ENCODE data around the gene SGCE. TPM values are rescaled to one million over a fixed set of nuclear protein-coding genes. Genes with fewer than 3 reads are reported as not detected.

Gene SGCE
- total and polyA plus RNA-seq, 2 experiments from 2014 or later: 77.6 to 114 TPM

DNA sequence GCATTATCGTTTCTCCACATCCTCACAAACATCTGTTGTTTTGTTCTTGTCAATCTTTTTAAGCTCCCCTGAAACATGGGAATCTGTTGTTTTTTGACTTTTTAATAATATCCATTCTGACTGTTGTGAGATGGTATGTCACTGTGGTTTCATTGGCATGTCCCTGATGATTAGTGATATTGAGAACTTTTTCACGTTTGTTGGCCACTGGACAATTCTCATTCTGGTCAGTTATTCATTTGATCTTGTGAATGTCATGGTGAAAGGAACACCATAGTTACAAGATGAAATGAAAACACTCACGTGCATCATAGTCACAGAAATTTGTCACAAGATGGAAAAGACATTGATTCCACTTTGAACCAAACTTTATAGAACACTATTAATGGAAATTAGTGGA is 20.5 kb upstream of the SGCE start:
- H3K27me3 ChIP-seq: no peaks in the 10 kb centered on the region
- H3K4me2 ChIP-seq: no peak overlapping the region
- no peak for DNase-seq (ENCODE audit: low spot score)
- no peaks in the 10 kb centered on the region for H3K79me2 ChIP-seq
- H3K4me1 ChIP-seq (ENCODE audit: insufficient read depth): no peaks in the 10 kb centered on the region
- H3K9me3 ChIP-seq (ENCODE audit: low read depth): no peaks in the 10 kb centered on the region
- H3K36me3 ChIP-seq (replicated peaks; ENCODE audit: insufficient read depth, low read depth): no peaks in the 10 kb centered on the region
- no peak overlapping the region for H3K4me3 ChIP-seq
- H4K20me1 ChIP-seq (ENCODE audit: insufficient read depth, poor library complexity, severe bottlenecking): no peaks in the 10 kb centered on the region
- H3K9me2 ChIP-seq (replicated peaks; ENCODE audit: insufficient read depth): no peaks in the 10 kb centered on the region
- H3K27ac ChIP-seq: no peak overlapping the region
- TF ChIP-seq EZH2 (IDR thresholded peaks at IDR 0.05; ENCODE audit: borderline replicate concordance) (no peak), EZH2phosphoT487 (IDR thresholded peaks at IDR 0.05; ENCODE audit: low read depth, severe bottlenecking, unreplicated experiment) (no peak)
- TF ChIP-seq, protein P1, sequence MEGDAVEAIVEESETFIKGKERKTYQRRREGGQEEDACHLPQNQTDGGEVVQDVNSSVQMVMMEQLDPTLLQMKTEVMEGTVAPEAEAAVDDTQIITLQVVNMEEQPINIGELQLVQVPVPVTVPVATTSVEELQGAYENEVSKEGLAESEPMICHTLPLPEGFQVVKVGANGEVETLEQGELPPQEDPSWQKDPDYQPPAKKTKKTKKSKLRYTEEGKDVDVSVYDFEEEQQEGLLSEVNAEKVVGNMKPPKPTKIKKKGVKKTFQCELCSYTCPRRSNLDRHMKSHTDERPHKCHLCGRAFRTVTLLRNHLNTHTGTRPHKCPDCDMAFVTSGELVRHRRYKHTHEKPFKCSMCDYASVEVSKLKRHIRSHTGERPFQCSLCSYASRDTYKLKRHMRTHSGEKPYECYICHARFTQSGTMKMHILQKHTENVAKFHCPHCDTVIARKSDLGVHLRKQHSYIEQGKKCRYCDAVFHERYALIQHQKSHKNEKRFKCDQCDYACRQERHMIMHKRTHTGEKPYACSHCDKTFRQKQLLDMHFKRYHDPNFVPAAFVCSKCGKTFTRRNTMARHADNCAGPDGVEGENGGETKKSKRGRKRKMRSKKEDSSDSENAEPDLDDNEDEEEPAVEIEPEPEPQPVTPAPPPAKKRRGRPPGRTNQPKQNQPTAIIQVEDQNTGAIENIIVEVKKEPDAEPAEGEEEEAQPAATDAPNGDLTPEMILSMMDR (IDR thresholded peaks at IDR 0.05; ENCODE audit: poor library complexity): no peak
- no peak overlapping the region for H2AFZ ChIP-seq
- 87% methylated on average over 3 of the region's 3 CpGs for WGBS (ENCODE audit: low lambda C conversion rate, missing lambda C conversion rate)

DNA sequence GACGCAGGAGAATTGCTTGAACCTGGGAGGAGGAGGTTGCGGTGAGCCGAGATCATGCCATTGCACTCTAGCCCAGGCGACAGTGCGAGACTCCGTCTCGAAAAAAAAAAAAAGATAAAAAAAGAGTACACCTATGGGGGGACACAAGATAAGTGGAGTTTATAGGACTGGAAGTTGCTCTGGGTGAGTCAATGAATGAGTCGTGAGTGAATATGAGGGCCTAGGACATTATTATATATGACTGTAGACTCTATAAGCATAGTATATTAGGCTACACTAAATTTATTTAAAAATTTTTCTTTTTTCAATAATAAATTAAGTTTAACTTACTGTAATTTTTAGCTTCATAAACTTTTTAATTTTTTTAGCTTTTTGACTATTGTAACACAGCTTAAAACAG is 19.4 kb upstream of the SGCE start:
- H4K20me1 ChIP-seq (ENCODE audit: insufficient read depth, poor library complexity, severe bottlenecking): no peaks in the 10 kb centered on the region
- H3K4me3 ChIP-seq: no peak overlapping the region
- no peaks in the 10 kb centered on the region for H3K4me1 ChIP-seq (ENCODE audit: insufficient read depth)
- no peak overlapping the region for H3K4me2 ChIP-seq
- H3K79me2 ChIP-seq: no peaks in the 10 kb centered on the region
- DNase-seq (ENCODE audit: low spot score): no peak
- H2AFZ ChIP-seq: no peak overlapping the region
- H3K36me3 ChIP-seq (replicated peaks; ENCODE audit: insufficient read depth, low read depth): no peaks in the 10 kb centered on the region
- WGBS (ENCODE audit: low lambda C conversion rate, missing lambda C conversion rate): over 99% methylated on average over 8 of the region's 8 CpGs
- no peak for TF ChIP-seq EZH2 (IDR thresholded peaks at IDR 0.05; ENCODE audit: borderline replicate concordance)
- TF ChIP-seq EZH2phosphoT487 (IDR thresholded peaks at IDR 0.05; ENCODE audit: low read depth, severe bottlenecking, unreplicated experiment): no peak
- no peak overlapping the region for H3K27ac ChIP-seq
- no peaks in the 10 kb centered on the region for H3K9me2 ChIP-seq (replicated peaks; ENCODE audit: insufficient read depth)
- no peaks in the 10 kb centered on the region for H3K9me3 ChIP-seq (ENCODE audit: low read depth)
- H3K27me3 ChIP-seq: no peaks in the 10 kb centered on the region

DNA sequence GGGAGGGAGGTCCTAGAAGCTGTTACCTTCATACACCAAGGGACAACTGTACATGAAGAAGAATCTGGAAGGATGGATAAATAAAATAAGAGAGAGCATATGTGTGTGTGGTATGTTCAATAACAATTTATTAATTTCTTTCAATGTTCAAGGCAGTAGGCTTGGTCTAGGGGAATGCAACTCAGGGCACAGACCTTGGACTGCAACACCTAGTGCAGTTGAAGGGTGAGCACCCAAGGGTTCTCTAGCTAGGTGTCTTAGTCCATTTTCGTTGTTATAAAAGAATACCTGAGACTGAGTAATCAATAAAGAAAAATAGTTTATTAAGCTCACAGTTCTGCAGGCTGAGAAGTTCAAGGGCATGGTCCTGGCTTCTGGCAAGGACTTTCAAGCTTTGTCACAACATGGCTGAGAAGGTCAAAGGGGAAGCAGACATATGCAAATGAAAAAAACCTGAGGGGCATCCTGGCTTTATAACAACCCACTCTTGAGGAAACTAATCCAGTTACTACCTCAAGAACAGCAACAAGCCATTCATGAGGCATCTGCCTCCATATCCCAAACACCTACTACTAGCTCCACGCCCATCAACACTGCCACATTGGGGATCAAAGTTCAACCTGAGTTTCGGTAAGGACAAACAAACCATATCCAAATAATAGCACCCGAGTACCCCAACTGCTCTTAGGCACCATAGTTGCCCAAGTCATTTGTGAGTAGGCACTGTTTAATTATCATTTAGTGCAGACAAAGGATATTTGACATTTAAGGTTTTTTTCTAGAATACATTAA is 15.7 kb upstream of the SGCE start:
- H3K27ac ChIP-seq: no peak overlapping the region
- no peak overlapping the region for H3K4me2 ChIP-seq
- H3K9me2 ChIP-seq (replicated peaks; ENCODE audit: insufficient read depth): no peaks in the 10 kb centered on the region
- H3K9me3 ChIP-seq (ENCODE audit: low read depth): no peaks in the 10 kb centered on the region
- H3K4me1 ChIP-seq (ENCODE audit: insufficient read depth): no peaks in the 10 kb centered on the region
- no peaks in the 10 kb centered on the region for H3K79me2 ChIP-seq
- no peaks in the 10 kb centered on the region for H3K27me3 ChIP-seq
- no peak overlapping the region for H3K4me3 ChIP-seq
- WGBS (ENCODE audit: low lambda C conversion rate, missing lambda C conversion rate): 73% methylated on average over 4 of the region's 4 CpGs
- no peaks in the 10 kb centered on the region for H3K36me3 ChIP-seq (replicated peaks; ENCODE audit: insufficient read depth, low read depth)
- TF ChIP-seq EZH2phosphoT487 (IDR thresholded peaks at IDR 0.05; ENCODE audit: low read depth, severe bottlenecking, unreplicated experiment) (no peak), EZH2 (IDR thresholded peaks at IDR 0.05; ENCODE audit: borderline replicate concordance) (no peak)
- TF ChIP-seq, protein P1 (IDR thresholded peaks at IDR 0.05; ENCODE audit: poor library complexity): no peak
- no peaks in the 10 kb centered on the region for H4K20me1 ChIP-seq (ENCODE audit: insufficient read depth, poor library complexity, severe bottlenecking)
- H2AFZ ChIP-seq: no peak overlapping the region
- DNase-seq (ENCODE audit: low spot score): no peak

DNA sequence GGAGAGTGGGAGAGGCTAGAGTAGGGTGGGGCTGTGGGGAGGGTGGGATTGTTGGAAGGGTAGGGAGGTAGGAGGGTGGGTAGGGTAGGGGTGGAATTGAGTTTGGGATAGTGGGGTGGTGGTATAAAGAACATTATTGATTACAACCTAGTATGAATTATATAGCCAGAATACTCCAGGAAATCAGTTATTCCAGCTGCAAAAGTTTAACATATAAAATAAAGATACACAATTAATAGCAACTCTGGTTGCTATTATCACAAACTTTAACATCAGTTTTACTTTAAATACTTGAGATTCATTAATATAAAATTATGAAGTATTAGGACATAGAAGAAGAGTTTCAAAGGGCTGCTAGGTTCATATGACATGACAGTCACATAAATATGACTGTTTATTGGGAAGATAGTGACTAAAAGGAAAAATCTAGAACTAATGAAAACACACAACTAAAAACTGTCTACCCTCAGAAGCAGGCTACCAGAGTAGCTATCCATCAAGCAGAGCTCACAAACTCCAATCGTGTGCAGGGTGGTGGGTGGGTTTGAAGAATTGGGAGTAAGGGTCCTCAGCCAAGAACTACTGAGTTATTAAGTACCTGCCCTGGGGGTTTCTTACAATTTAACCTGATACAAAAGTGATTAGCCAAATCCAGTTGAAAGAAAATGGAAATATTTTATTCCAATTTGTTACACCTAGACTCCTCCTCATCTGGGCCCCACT is 14.0 kb upstream of the SGCE start:
- no peaks in the 10 kb centered on the region for H3K27me3 ChIP-seq
- no peaks in the 10 kb centered on the region for H3K36me3 ChIP-seq (replicated peaks; ENCODE audit: insufficient read depth, low read depth)
- WGBS (ENCODE audit: low lambda C conversion rate, missing lambda C conversion rate): 90% methylated on average over 1 of the region's 1 CpG
- no peak overlapping the region for H3K4me2 ChIP-seq
- TF ChIP-seq EZH2 (IDR thresholded peaks at IDR 0.05; ENCODE audit: borderline replicate concordance) (no peak), EZH2phosphoT487 (IDR thresholded peaks at IDR 0.05; ENCODE audit: low read depth, severe bottlenecking, unreplicated experiment) (no peak)
- TF ChIP-seq, protein P1 (IDR thresholded peaks at IDR 0.05; ENCODE audit: poor library complexity): no peak
- peaks cover 3% of the 10 kb centered on the region for H3K79me2 ChIP-seq
- H2AFZ ChIP-seq: no peak overlapping the region
- H3K9me3 ChIP-seq (ENCODE audit: low read depth): no peaks in the 10 kb centered on the region
- DNase-seq (ENCODE audit: low spot score): no peak
- H3K9me2 ChIP-seq (replicated peaks; ENCODE audit: insufficient read depth): no peaks in the 10 kb centered on the region
- no peak overlapping the region for H3K27ac ChIP-seq
- no peaks in the 10 kb centered on the region for H4K20me1 ChIP-seq (ENCODE audit: insufficient read depth, poor library complexity, severe bottlenecking)
- no peaks in the 10 kb centered on the region for H3K4me1 ChIP-seq (ENCODE audit: insufficient read depth)
- H3K4me3 ChIP-seq: no peak overlapping the region

Data from hepatocyte (in vitro differentiated cells).